Left lung (tissue), 10 donors: ENCODE data around the gene RNF31. TPM values are rescaled to one million over a fixed set of nuclear protein-coding genes. Genes with fewer than 3 reads are reported as not detected.

ENCODE experiments used
- ATAC-seq: fragments of 200-7000 bp; cut with Tn5 transposase; one replicate; pipeline ENCODE4 v1.9.1; 2020; ENCODE audit warnings: moderate library complexity
- DNase-seq, 4 donors: peaks; one replicate each; pipeline ENCODE4 v3.0.0-alpha.2; 2013 to 2020
- H3K27ac ChIP-seq, 2 donors: fragments of 200-600 bp; sonication (generic) in 1 of 2; one replicate each; pipeline versions ENCODE4 v1.5.0 to v1.8.0; 2020 to 2021
- H3K27me3 ChIP-seq, 2 donors: fragments of 200-600 bp; sonication (generic) in 1 of 2; one replicate each; pipeline versions ENCODE4 v1.5.0 to v1.8.0; 2020 to 2021
- H3K36me3 ChIP-seq, 2 donors: fragments of 200-600 bp; sonication (generic) in 1 of 2; one replicate each; pipeline versions ENCODE4 v1.5.0 to v1.8.0; 2020 to 2021
- H3K4me1 ChIP-seq, 2 donors: fragments of 200-600 bp; one replicate each; pipeline ENCODE4 v1.8.0; 2021
- H3K4me3 ChIP-seq, 2 donors: fragments of 200-600 bp; sonication (generic) in 1 of 2; one replicate each; pipeline versions ENCODE4 v1.5.0 to v1.8.0; 2020 to 2021; ENCODE audit warnings: mild to moderate bottlenecking in 1 of 2
- H3K9me3 ChIP-seq, 2 donors: fragments of 200-600 bp; sonication (generic) in 1 of 2; one replicate each; pipeline versions ENCODE4 v1.5.0 to v1.8.0; 2020 to 2021
- intact Hi-C, 2 donors: fragments of 100-400 bp; cut with DNase I; formaldehyde crosslinking; loops; one replicate each; pipeline versions ENCODE4 v1.11.2 to v1.14.2; 2022
- polyA plus RNA-seq, 6 donors: library from polyadenylated mRNA; unstranded; fragments of 120-200 nt; gene quantifications; one replicate each; pipeline ENCODE4 v1.2.1, GENCODE V29; 2013; ENCODE audit not compliant: insufficient read length in 6 of 6
- total RNA-seq, 2 donors: library from RNA; stranded (reverse); fragmentation: NEBNext Ultra II Directional; extraction: Animal tissue kit (Norgen Biotek cat#: 25700); gene quantifications; one replicate each; pipeline ENCODE4 v1.2.1, GENCODE V29; 2021
- TF ChIP-seq, protein P1 (sequence below), 2 donors: fragments of 200-600 bp; sonication (generic) in 1 of 2; IDR thresholded peaks; one replicate each; pipeline versions ENCODE4 v1.5.0 to v1.8.0; 2021; ENCODE audit warnings: antibody characterized with exemption in 2 of 2
- donor health status: DM: no; HTN: yes; CAD: no.
- donor health status: DM: no; HTN: no; CAD: no.

The RNF31 gene
- total and polyA plus RNA-seq, 8 donors: 42.4 to 69.9 (median 54.6) TPM

DNA sequence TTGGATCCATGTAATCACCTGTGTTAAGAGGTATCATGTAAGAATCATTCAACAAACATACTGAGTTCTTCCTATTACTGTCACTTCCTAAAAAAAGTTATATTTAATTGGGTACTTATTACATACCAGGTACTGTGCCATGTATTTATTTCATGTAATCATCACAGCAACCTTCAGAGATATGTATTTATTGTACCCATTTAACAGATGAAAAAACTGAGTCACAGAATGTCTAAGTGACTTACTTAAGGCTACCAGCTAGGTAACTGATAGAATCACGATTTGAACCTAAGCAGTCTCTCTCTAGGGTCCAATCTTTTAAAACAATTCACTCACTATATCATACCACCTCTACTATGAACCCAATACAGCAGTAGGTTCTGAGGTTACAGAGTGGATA is 2.8 kb upstream of the RNF31 start:
- Histone ChIP-seq H3K4me3 (no peak overlapping the region), H3K27ac (no peak overlapping the region), H3K27me3 (no peaks in the 10 kb centered on the region), H3K4me1 (peaks cover 24 to 60% of the 10 kb centered on the region in 2 donors), H3K36me3 (peaks cover 0 to 40% of the 10 kb centered on the region in 2 donors), H3K9me3 (no peaks in the 10 kb centered on the region)
- TF ChIP-seq, protein P1, sequence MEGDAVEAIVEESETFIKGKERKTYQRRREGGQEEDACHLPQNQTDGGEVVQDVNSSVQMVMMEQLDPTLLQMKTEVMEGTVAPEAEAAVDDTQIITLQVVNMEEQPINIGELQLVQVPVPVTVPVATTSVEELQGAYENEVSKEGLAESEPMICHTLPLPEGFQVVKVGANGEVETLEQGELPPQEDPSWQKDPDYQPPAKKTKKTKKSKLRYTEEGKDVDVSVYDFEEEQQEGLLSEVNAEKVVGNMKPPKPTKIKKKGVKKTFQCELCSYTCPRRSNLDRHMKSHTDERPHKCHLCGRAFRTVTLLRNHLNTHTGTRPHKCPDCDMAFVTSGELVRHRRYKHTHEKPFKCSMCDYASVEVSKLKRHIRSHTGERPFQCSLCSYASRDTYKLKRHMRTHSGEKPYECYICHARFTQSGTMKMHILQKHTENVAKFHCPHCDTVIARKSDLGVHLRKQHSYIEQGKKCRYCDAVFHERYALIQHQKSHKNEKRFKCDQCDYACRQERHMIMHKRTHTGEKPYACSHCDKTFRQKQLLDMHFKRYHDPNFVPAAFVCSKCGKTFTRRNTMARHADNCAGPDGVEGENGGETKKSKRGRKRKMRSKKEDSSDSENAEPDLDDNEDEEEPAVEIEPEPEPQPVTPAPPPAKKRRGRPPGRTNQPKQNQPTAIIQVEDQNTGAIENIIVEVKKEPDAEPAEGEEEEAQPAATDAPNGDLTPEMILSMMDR (IDR thresholded peaks at IDR 0.05): no peak
- DNase-seq (no peak), ATAC-seq (no peak)
- intact Hi-C loops: no loop called here

GRCh38 chr14:24145219-24145618 is 2.1 kb upstream of the RNF31 start:
- H3K4me1 ChIP-seq: peaks cover 18 to 60% of the 10 kb centered on the region in 2 donors

GRCh38 chr14:24145690-24146452 is 1.4 kb upstream of the RNF31 start:
- DNase-seq (no peak), ATAC-seq (no peak)
- peak overlapping the region; percentile 92 to 95 for H3K27ac ChIP-seq
- peak overlapping the region; percentile 80 to 100 for H3K4me3 ChIP-seq
- TF ChIP-seq, protein P1 (IDR thresholded peaks at IDR 0.05): no peak
- H3K4me1 ChIP-seq: peaks cover 16 to 54% of the 10 kb centered on the region in 2 donors
- H3K9me3 ChIP-seq: no peaks in the 10 kb centered on the region
- H3K27me3 ChIP-seq: no peaks in the 10 kb centered on the region
- H3K36me3 ChIP-seq: peaks cover 0 to 48% of the 10 kb centered on the region in 2 donors
- intact Hi-C loops: no loop called here

More at GRCh38 chr14:24145219-24145618, 2.1 kb upstream of the RNF31 start:
- Histone ChIP-seq H3K27ac (peak overlapping the region; percentile 92 to 95), H3K4me3 (peak overlapping the region in 1 of 2 donors; percentile 100), H3K27me3 (no peaks in the 10 kb centered on the region), H3K36me3 (peaks cover 0 to 41% of the 10 kb centered on the region in 2 donors), H3K9me3 (no peaks in the 10 kb centered on the region)
- TF ChIP-seq, protein P1 (IDR thresholded peaks at IDR 0.05): no peak
- DNase-seq: no peak
- no peak for ATAC-seq
- intact Hi-C loops: no loop called here

DNA sequence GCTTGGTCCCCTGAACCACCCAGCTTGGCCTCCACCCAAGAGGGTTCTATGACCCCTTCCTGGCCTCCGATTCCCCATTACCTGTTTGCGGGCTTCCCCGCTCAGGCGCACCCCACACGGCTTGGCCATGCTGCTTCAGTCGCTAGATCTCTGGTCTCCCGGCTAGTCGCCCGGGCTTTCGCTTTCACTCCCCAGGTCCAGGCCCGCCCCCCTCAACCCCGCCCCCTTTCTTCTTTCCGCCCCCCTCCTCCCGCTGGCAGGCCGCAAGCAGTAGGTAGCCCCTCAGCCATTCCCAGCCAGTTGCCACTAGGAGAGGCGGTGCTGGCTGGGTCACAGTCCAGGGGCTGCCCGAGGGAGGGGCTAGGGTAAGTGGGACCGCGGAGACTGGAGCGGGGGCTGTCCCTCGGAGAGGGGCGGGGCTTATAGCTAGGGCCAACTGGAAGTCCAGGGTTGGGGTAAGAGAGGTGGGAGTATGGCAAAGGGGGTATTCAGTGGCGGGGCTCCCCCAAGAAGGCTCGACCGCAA is 783 bp upstream of the RNF31 start, which contains the start of gene PSME2:
Gene PSME2 (minus strand): TSS at position 158 of the 525 bp plus-strand sequence. CDS start 29 bp downstream, at position 129.
- intact Hi-C loops: no loop called here

More for the DNA sequence above, 783 bp upstream of the RNF31 start, which contains the start of gene PSME2:
- H3K4me1 ChIP-seq: peaks cover 16 to 52% of the 10 kb centered on the region in 2 donors
- H3K9me3 ChIP-seq: no peaks in the 10 kb centered on the region
- DNase-seq (peak; percentile 92 to 98 (median 97)), ATAC-seq (peak; percentile 89)
- no peaks in the 10 kb centered on the region for H3K27me3 ChIP-seq
- TF ChIP-seq, protein P1 (IDR thresholded peaks at IDR 0.05): no peak
- H3K27ac ChIP-seq: peak within 1 kb of the TSS; percentile 92 to 95
- peaks cover 0 to 54% of the 10 kb centered on the region in 2 donors for H3K36me3 ChIP-seq
- H3K4me3 ChIP-seq: peak within 1 kb of the TSS; percentile 80 to 100
